SU-DHL-6 (cell line): ENCODE measurements around the gene DIAPH2.

Source experiments
- CTCF ChIP-seq: fragments of 200-600 bp; sonication (generic); IDR thresholded peaks from one replicate; pipeline ENCODE4 v1.5.1; 2017; ENCODE audit warnings: antibody characterized with exemption, mild to moderate bottlenecking, low read length, moderate library complexity; ENCODE audit not compliant: insufficient read depth, poor library complexity, severe bottlenecking
- EZH2phosphoT487 ChIP-seq: fragments of 200-600 bp; sonication (generic), shearing (Covaris generic); conservative IDR thresholded peaks from 2 replicates; pipeline ENCODE4 v1.6.1; 2018; ENCODE audit warnings: mild to moderate bottlenecking, antibody characterized with exemption, low read length, moderate library complexity, mixed read lengths

DNA sequence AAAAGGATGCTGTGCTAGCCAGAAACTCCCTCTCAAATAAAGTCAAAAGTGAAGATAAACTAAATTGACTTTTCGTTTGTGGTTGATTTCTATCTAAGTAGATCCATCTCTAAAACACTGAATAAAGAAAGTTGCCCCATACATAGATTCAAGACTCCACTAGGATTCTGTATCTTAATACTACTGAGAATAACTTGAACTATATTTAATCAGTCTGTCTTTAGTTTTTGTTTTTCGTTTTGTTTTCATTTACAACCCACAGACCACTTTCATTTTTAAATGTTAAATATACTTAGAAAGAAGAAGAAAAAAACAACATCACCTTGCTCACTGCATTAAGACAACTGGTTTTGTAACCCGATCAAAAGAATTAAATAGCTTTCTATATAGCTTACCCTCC, 854.1 kb downstream of the DIAPH2 start:
- TF ChIP-seq CTCF (no peak), EZH2phosphoT487 (no peak)
